Measurements from ENCODE around the gene SOAT2.

GRCh38 chr12:53131844-53132243 is 28.6 kb downstream of the SOAT2 start:
- no peak for TF ChIP-seq EZH2 (IDR thresholded peaks at IDR 0.05; ENCODE audit: borderline replicate concordance, low read length)
- TF ChIP-seq CTCF (IDR thresholded peaks at IDR 0.05; ENCODE audit: low read length), result no peak
